Neural cell (in vitro differentiated cells): ENCODE results near the gene KLHL3. TPM values are rescaled to one million over a fixed set of nuclear protein-coding genes. Genes with fewer than 3 reads are reported as not detected.

Source experiments
- H2AFZ ChIP-seq: fragments of 200-600, 300-800 bp; sonication (generic), shearing (Covaris generic); 2 replicates; pipeline ENCODE4 v1.6.0; 2014; ENCODE audit warnings: low read depth, mild to moderate bottlenecking, antibody characterized with exemption, low read length, moderate library complexity
- H3F3A ChIP-seq: fragments of 200-600 bp; shearing (Covaris generic); 2 replicates; pipeline ENCODE4 v1.6.1; 2016; ENCODE audit warnings: mild to moderate bottlenecking, moderate library complexity, mixed read lengths, antibody characterized with exemption, low read length; ENCODE audit not compliant: insufficient read depth, poor library complexity, severe bottlenecking
- H3K27ac ChIP-seq: fragments of 200-600, 300-800 bp; sonication (generic), shearing (Covaris generic); 2 replicates; pipeline ENCODE4 v1.5.1; 2014; ENCODE audit warnings: mild to moderate bottlenecking, low read length, moderate library complexity
- H3K27me3 ChIP-seq: fragments of 300-800, 200-600 bp; sonication (generic), shearing (Covaris generic); 2 replicates; pipeline ENCODE4 v1.6.0; 2014; ENCODE audit warnings: mild to moderate bottlenecking, low read depth, low read length, moderate library complexity; ENCODE audit not compliant: insufficient read depth
- H3K36me3 ChIP-seq: fragments of 300-800, 200-600 bp; sonication (generic), shearing (Covaris generic); 2 replicates; pipeline ENCODE4 v1.5.1; 2014; ENCODE audit warnings: mild to moderate bottlenecking, antibody characterized with exemption, low read length, moderate library complexity; ENCODE audit not compliant: insufficient read depth
- H3K4me2 ChIP-seq: fragments of 300-800, 200-600 bp; sonication (generic), shearing (Covaris generic); 2 replicates; pipeline ENCODE4 v1.6.0; 2014; ENCODE audit warnings: mild to moderate bottlenecking, low read length
- H3K4me3 ChIP-seq: fragments of 300-800, 200-600 bp; sonication (generic), shearing (Covaris generic); 2 replicates; pipeline ENCODE4 v1.5.1; 2014; ENCODE audit warnings: mild to moderate bottlenecking, low read length, moderate library complexity
- H3K79me2 ChIP-seq: fragments of 200-600 bp; shearing (Covaris generic); replicated peaks from 2 replicates; pipeline ENCODE4 v1.6.0; 2014; ENCODE audit warnings: mild to moderate bottlenecking, low read length, moderate library complexity; ENCODE audit not compliant: insufficient read depth
- H3K9ac ChIP-seq: fragments of 300-800, 200-600 bp; sonication (generic), shearing (Covaris generic); 2 replicates; pipeline ENCODE4 v1.6.1; 2016; ENCODE audit warnings: mild to moderate bottlenecking, low read length, mixed read lengths
- H3K9me2 ChIP-seq: fragments of 200-600 bp; shearing (Covaris generic); 2 replicates; pipeline ENCODE4 v1.6.1; 2016; ENCODE audit warnings: mild to moderate bottlenecking, low read length, mixed read lengths; ENCODE audit not compliant: insufficient read depth
- H3K9me3 ChIP-seq: fragments of 200-600, 300-800 bp; sonication (generic), shearing (Covaris generic); 2 replicates; pipeline ENCODE4 v1.6.1; 2016; ENCODE audit warnings: mild to moderate bottlenecking, mixed run types, low read length, moderate library complexity, mixed read lengths
- H4K20me1 ChIP-seq: fragments of 200-600 bp; shearing (Covaris generic); 2 replicates; pipeline ENCODE4 v1.6.1; 2016; ENCODE audit warnings: mild to moderate bottlenecking, mixed run types; ENCODE audit not compliant: insufficient read depth
- EP300 ChIP-seq: fragments of 450-650 bp; conservative IDR thresholded peaks from 2 replicates; pipeline ENCODE4 v1.6.1; 2014; ENCODE audit warnings: antibody characterized with exemption, mild to moderate bottlenecking, moderate library complexity; ENCODE audit not compliant: poor library complexity, severe bottlenecking
- EZH2 ChIP-seq: fragments of 200-600, 300-800 bp; shearing (Covaris generic), sonication (generic); IDR thresholded peaks from 2 replicates; pipeline ENCODE4 v1.6.1; 2014; ENCODE audit warnings: antibody characterized with exemption, low read length, borderline replicate concordance, mild to moderate bottlenecking; ENCODE audit not compliant: insufficient read depth, poor library complexity, severe bottlenecking
- MXI1 ChIP-seq: fragments of 450-650 bp; conservative IDR thresholded peaks from 2 replicates; pipeline ENCODE4 v1.6.1; 2014; ENCODE audit warnings: antibody characterized with exemption, mild to moderate bottlenecking; ENCODE audit not compliant: poor library complexity, severe bottlenecking
- POLR2AphosphoS5 ChIP-seq: IDR thresholded peaks from 2 replicates; pipeline ENCODE4 v1.6.1; 2012
- RAD21 ChIP-seq: fragments of 450-650 bp; conservative IDR thresholded peaks from 2 replicates; pipeline ENCODE4 v1.6.1; 2014; ENCODE audit warnings: antibody characterized with exemption, mild to moderate bottlenecking, moderate library complexity
- SMC3 ChIP-seq: fragments of 450-650 bp; conservative IDR thresholded peaks from 2 replicates; pipeline ENCODE4 v1.6.1; 2014; ENCODE audit warnings: antibody characterized with exemption, mild to moderate bottlenecking, moderate library complexity; ENCODE audit not compliant: poor library complexity
- TAF1 ChIP-seq: IDR thresholded peaks from 2 replicates; pipeline ENCODE4 v1.6.1; 2012; ENCODE audit warnings: low read depth
- polyA plus RNA-seq: library from polyadenylated mRNA; depleted of rRNA; stranded (reverse); fragments of >200 nt; gene quantifications from 2 replicates; pipeline ENCODE4 v1.2.3, GENCODE V29; 2014
- TF ChIP-seq, protein P1 (sequence below): fragments of 450-650 bp; IDR thresholded peaks from 2 replicates; pipeline ENCODE4 v1.5.1; 2014; ENCODE audit warnings: antibody characterized with exemption, mild to moderate bottlenecking, moderate library complexity; ENCODE audit not compliant: poor library complexity, severe bottlenecking
- TF ChIP-seq, protein P2 (sequence below): IDR thresholded peaks from 2 replicates; pipeline ENCODE4 v1.6.1; 2012; ENCODE audit warnings: borderline replicate concordance

KLHL3 gene
- polyA plus RNA-seq, 1 donor from 2014 or later, result 12.9 TPM

DNA sequence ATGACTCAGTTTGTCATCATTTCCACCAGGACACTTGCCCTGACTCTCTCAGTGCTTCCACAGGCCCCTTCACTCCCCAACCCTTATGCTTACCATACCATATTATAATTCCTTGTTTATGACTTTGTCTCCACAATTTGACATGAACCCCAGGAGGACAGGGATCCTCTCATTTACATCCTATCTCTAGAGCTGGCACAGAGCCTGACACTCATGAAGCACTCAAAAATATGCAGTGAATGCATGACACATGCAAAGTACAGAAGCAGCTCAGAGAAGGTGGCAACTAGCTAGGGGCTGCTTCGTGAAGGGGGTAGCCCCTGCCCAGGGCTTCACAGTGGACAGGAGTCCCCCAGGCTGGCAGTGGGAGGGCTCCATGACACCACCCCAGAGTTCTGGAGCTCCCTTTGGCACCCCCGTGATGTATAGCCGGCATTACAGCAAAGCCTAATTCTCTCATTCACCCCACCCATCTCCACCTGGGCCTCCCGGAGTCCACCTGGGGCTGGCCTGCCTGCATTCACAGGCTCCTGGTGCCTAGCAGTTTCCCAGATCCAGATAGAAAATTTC, 124.8 kb downstream of the KLHL3 start:
- H3K9me2 ChIP-seq, result no peaks in the 10 kb centered on the region
- TF ChIP-seq SMC3, result no peak
- TF ChIP-seq EP300, result no peak
- no peak for TF ChIP-seq TAF1
- no peak for TF ChIP-seq EZH2
- no peak for TF ChIP-seq POLR2AphosphoS5
- TF ChIP-seq, protein P1, sequence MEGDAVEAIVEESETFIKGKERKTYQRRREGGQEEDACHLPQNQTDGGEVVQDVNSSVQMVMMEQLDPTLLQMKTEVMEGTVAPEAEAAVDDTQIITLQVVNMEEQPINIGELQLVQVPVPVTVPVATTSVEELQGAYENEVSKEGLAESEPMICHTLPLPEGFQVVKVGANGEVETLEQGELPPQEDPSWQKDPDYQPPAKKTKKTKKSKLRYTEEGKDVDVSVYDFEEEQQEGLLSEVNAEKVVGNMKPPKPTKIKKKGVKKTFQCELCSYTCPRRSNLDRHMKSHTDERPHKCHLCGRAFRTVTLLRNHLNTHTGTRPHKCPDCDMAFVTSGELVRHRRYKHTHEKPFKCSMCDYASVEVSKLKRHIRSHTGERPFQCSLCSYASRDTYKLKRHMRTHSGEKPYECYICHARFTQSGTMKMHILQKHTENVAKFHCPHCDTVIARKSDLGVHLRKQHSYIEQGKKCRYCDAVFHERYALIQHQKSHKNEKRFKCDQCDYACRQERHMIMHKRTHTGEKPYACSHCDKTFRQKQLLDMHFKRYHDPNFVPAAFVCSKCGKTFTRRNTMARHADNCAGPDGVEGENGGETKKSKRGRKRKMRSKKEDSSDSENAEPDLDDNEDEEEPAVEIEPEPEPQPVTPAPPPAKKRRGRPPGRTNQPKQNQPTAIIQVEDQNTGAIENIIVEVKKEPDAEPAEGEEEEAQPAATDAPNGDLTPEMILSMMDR, result no peak
- TF ChIP-seq, protein P2, sequence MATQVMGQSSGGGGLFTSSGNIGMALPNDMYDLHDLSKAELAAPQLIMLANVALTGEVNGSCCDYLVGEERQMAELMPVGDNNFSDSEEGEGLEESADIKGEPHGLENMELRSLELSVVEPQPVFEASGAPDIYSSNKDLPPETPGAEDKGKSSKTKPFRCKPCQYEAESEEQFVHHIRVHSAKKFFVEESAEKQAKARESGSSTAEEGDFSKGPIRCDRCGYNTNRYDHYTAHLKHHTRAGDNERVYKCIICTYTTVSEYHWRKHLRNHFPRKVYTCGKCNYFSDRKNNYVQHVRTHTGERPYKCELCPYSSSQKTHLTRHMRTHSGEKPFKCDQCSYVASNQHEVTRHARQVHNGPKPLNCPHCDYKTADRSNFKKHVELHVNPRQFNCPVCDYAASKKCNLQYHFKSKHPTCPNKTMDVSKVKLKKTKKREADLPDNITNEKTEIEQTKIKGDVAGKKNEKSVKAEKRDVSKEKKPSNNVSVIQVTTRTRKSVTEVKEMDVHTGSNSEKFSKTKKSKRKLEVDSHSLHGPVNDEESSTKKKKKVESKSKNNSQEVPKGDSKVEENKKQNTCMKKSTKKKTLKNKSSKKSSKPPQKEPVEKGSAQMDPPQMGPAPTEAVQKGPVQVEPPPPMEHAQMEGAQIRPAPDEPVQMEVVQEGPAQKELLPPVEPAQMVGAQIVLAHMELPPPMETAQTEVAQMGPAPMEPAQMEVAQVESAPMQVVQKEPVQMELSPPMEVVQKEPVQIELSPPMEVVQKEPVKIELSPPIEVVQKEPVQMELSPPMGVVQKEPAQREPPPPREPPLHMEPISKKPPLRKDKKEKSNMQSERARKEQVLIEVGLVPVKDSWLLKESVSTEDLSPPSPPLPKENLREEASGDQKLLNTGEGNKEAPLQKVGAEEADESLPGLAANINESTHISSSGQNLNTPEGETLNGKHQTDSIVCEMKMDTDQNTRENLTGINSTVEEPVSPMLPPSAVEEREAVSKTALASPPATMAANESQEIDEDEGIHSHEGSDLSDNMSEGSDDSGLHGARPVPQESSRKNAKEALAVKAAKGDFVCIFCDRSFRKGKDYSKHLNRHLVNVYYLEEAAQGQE, result no peak
- TF ChIP-seq MXI1, result no peak
- TF ChIP-seq RAD21, result no peak
- H3K27ac ChIP-seq, result no peak overlapping the region
- H3K36me3 ChIP-seq, result no peaks in the 10 kb centered on the region
- H3K4me3 ChIP-seq, result no peak overlapping the region
- H2AFZ ChIP-seq, result no peak overlapping the region
- H3K4me2 ChIP-seq, result no peak overlapping the region
- H4K20me1 ChIP-seq, result no peaks in the 10 kb centered on the region
- H3K79me2 ChIP-seq, result no peaks in the 10 kb centered on the region
- no peaks in the 10 kb centered on the region for H3K9me3 ChIP-seq
- H3K9ac ChIP-seq, result no peak overlapping the region
- H3F3A ChIP-seq, result no peaks in the 10 kb centered on the region
- no peaks in the 10 kb centered on the region for H3K27me3 ChIP-seq

DNA sequence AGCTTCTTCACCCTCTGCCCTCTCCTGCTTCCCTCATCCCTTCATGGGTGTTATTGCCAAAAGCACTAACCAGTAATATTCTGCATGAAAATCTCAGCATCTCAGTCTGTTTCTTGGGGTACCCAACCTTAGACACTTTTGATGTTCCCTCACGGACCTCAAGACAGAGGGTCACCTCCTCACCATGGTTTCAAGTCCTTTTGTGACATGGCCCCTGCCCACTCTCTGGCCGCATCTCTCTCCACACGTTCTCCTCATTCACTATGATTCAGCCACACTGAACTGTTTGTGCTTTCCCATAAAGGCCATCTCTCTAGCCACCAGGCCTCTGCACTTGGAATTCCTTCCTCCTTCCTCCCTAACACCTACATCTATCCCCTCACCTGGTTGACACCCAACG, 125.3 kb downstream of the KLHL3 start:
- Histone ChIP-seq H3K9me2 (no peaks in the 10 kb centered on the region), H3K27me3 (no peaks in the 10 kb centered on the region), H3K4me3 (no peak overlapping the region), H3K36me3 (no peaks in the 10 kb centered on the region), H3K4me2 (no peak overlapping the region), H4K20me1 (no peaks in the 10 kb centered on the region), H3K79me2 (no peaks in the 10 kb centered on the region), H2AFZ (no peak overlapping the region), H3K27ac (no peak overlapping the region), H3K9me3 (no peaks in the 10 kb centered on the region), H3F3A (no peaks in the 10 kb centered on the region), H3K9ac (no peak overlapping the region)
- TF ChIP-seq EZH2 (no peak), POLR2AphosphoS5 (no peak), TAF1 (no peak), EP300 (no peak), MXI1 (no peak), RAD21 (no peak), SMC3 (no peak)
- TF ChIP-seq, protein P2, result no peak
- TF ChIP-seq, protein P1, result no peak
